ENCODE measurements around the gene TSPAN14. TPM values are rescaled to one million over a fixed set of nuclear protein-coding genes. Genes with fewer than 3 reads are reported as not detected.
A peak's percentile ranks its signal among the peaks of the same experiment; 100 is the strongest.

TSPAN14 gene
- total RNA-seq, 2 experiments from 2014 or later = 100 to 104 TPM

DNA sequence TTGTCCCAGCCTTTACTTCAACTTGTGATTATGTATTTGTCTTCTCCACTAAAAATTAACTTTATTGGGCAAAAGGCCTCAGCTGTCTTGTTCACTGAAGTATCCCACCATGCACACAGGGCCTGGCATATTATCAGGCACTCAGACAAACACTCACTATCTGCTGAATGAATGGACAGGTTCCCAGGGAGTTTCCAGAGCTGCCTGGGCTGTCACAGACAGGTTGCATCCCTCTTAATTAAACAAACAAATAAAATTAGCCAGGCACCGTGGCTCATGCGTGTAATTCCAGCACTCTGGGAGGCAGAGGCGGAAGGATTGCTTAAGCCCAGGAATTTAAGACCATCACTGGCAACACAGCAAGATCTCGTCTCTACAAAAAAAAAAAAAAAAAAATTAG lies 1.5 kb upstream of the TSPAN14 start:
- Mint-ChIP-seq H3K4me1 (peaks cover 27% of the 10 kb centered on the region), H3K4me3 (no peak overlapping the region), H3K36me3 (peaks cover 15% of the 10 kb centered on the region), H3K27ac (no peak overlapping the region), H3K27me3 (no peaks in the 10 kb centered on the region), H3K9me3 (ENCODE audit: low read depth) (no peaks in the 10 kb centered on the region)
- ATAC-seq (no peak), DNase-seq (no peak)
- CTCF ChIA-PET = interaction anchor here (0.9 to 25.8 kb wide), 6 partner anchors 8 to 75 kb away, joined by 3 to 579 read pairs (median 6); partner anchors contain the start of gene PRXL2A

DNA sequence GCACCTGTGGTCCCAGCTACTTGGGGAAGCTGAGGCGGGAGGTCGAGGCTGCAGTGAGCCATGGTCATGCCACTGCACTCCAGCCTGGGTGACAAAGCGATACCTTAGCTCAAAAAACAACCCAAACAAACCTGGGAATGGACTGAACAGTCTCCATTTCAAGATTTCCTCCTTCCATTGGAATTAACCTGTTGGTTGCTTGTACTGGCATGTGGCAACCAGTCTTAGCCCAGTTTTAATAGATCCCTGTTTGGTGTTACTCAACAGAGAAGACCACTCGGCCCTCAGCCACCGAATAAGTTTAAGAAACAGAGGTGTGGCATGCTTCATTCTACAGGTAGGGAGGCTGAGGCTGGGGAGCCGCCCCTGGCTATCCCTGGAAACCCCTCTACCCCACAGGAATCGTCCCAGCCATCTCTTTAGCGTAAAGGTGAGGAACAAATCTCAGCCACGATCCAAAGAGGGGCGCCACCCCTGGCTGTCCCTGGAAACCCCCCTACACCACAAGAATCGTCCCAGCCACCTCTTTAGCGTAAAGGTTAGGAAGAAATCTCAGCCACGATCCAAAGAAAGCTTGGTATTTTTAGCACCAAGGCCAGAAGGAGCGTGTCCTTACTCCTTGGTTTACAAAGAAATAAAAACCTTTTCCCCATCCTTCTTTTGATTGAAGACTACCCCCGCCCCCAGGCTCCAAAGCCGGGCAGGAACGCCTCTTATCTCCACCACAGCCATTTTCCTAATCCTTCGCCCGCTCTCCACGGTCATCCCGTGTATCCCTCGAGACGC lies 861 bp upstream of the TSPAN14 start:
- ATAC-seq = no peak
- no peak for DNase-seq
- CTCF ChIA-PET = interaction anchor here (0.9 to 25.8 kb wide), 6 partner anchors 9 to 75 kb away, joined by 3 to 579 read pairs (median 6); partner anchors contain the start of gene PRXL2A

DNA sequence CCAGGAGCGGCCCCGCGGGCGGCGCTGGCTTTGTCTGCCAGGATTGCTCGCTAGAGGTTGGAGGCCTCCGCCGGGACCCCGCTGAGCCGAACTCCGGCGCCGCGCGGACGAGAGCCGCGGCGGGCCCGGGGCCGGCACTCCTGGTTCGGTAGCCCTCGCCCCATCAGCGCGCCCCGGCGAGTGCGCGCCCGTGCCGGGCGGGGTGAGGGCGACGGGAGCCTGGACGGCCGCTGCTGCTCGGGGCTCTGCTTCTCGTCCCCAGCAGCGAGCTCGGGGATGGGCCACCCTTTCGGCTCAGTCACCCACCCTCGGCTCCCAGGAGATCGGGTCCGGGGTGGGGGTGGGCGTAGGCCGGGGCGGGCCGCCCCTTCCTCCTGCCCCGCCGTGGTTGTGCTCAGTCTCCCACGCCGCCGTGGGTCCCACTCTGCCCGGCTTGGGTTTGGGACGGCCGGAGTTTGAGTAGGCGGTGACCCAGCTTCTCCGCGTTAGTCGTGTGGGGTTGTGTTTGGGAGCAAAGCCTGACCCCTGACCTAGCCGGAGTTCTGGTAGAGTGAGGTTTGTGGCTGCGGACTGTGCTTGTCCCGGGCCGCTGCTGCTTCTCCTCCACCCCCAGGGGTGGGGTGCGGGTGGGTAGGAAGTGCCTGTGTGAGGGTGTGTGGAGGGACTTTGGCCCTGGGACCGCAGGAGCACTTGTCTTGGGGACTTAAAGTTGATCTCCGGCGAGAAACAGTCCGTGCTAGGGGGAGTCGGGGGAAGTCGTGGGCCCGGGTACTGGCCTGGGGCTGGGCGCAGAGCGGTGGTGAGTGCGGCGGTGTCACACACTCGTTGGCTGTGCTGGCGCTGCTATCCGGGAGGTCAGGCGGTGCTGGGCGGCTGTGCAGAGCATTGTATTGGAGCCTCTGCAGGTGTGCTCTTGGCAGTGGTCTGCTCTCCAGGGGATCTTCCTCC lies 677 bp downstream of the TSPAN14 start:
- DNase-seq (peak; percentile 68), ATAC-seq (peak; percentile 18)
- peaks cover 46% of the 10 kb centered on the region for H3K4me1 Mint-ChIP-seq
- no peaks in the 10 kb centered on the region for H3K9me3 Mint-ChIP-seq (ENCODE audit: low read depth)
- H3K27ac Mint-ChIP-seq = peak overlapping the region; percentile 94
- peaks cover 20% of the 10 kb centered on the region for H3K36me3 Mint-ChIP-seq
- CTCF ChIA-PET = interaction anchor here (2.5 to 22.0 kb wide), 3 partner anchors 13 to 47 kb away, joined by 6 to 378 read pairs (median 77); no protein-coding TSS in a partner anchor
- peak overlapping the region; percentile 92 for H3K4me3 Mint-ChIP-seq
- no peaks in the 10 kb centered on the region for H3K27me3 Mint-ChIP-seq

More for the DNA sequence above, 861 bp upstream of the TSPAN14 start:
- H3K36me3 Mint-ChIP-seq = peaks cover 18% of the 10 kb centered on the region
- H3K4me1 Mint-ChIP-seq = peaks cover 32% of the 10 kb centered on the region
- no peaks in the 10 kb centered on the region for H3K27me3 Mint-ChIP-seq
- H3K27ac Mint-ChIP-seq = peak overlapping the region; percentile 31
- peak overlapping the region; percentile 68 for H3K4me3 Mint-ChIP-seq
- H3K9me3 Mint-ChIP-seq (ENCODE audit: low read depth) = no peaks in the 10 kb centered on the region

DNA sequence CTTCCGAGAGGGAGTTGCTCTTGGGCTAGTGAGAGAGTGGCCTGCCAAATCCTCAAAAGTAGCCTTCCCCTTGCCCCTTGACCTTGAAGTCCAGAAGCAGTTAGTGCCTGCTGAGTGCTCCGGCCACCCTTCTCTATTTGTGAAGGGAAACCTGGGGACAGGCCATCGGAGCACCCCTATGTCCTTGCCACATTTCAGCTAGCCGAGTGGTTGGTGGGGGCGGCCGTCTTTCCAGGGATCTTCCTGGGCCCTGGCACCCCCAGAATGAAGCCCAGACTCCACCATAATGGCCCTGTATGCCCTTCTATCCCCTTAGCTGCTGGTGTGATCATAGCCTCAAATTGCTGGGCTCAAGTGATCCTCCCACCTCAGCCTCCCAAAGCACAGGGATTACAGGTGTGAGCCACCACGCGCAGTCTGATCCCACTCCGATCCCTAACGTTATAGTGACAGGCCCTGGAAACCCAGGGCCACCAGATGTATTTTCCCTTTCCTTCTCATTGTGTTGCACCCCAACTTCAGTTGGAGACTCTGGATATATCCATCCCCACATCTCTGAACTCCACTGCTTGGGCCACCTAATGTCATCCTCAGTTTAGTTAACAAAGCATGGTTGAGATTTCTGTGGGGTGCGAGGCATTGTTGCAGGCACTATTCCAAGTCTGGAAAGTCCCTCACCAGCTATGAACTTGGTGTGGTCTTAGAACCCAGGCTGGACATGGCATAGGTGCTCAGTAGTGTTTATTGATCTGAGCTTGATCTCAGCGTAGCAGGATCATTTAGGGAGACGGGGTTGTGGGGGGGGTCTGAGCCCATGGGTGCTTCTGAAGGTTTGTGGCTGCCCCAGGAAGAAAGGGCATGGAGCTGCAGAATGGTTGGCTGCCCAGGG lies 1.6 kb downstream of the TSPAN14 start:
- H3K27me3 Mint-ChIP-seq = no peaks in the 10 kb centered on the region
- H3K4me3 Mint-ChIP-seq = peak overlapping the region; percentile 92
- DNase-seq (no peak), ATAC-seq (no peak)
- peaks cover 23% of the 10 kb centered on the region for H3K36me3 Mint-ChIP-seq
- peak overlapping the region; percentile 94 for H3K27ac Mint-ChIP-seq
- peaks cover 55% of the 10 kb centered on the region for H3K4me1 Mint-ChIP-seq
- CTCF ChIA-PET = interaction anchor here (1.0 to 22.0 kb wide), 6 partner anchors 8 to 46 kb away, joined by 3 to 378 read pairs (median 42); no protein-coding TSS in a partner anchor
- H3K9me3 Mint-ChIP-seq (ENCODE audit: low read depth) = no peaks in the 10 kb centered on the region

DNA sequence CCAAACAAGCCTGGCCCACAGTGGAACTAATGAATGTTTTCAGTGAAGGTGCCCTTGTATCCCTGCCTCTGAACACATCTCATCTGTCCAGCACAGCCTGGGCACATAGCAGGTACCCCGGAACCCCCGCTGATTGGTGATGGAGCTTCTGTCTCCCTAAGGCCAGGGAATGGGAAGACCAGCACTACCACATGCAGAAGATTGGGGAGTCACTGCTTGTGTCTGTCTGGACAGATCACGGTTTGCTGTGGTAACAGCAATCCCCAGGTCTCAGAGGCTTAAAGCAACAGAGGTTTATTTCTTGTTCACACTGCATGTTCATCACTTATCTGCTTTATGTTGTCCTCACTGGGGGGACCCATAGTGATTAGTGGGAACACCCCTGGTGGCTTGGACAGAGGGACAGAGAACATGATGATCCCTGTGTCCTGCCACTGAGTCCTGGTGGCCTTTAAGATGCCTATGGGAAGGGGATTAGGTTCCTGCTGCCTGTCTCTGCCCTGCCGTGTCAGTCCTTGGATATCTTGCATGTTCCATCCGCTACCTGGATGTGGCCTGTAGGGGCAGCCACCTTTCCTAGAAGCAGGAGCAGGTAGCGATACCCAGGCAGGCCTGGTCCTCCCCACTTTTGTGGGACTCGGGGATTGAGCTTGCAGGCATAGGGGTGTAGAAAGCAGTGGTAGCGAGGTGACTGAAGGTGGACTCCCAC lies 3.6 kb downstream of the TSPAN14 start:
- CTCF ChIA-PET = interaction anchor here (2.3 to 22.0 kb wide), 6 partner anchors 11 to 44 kb away, joined by 6 to 378 read pairs (median 42); no protein-coding TSS in a partner anchor
- Mint-ChIP-seq H3K36me3 (peaks cover 26% of the 10 kb centered on the region), H3K27ac (peak overlapping the region; percentile 94), H3K27me3 (no peaks in the 10 kb centered on the region), H3K9me3 (ENCODE audit: low read depth) (no peaks in the 10 kb centered on the region), H3K4me3 (peak overlapping the region; percentile 92), H3K4me1 (peaks cover 74% of the 10 kb centered on the region)
- ATAC-seq = no peak
- DNase-seq = no peak

DNA sequence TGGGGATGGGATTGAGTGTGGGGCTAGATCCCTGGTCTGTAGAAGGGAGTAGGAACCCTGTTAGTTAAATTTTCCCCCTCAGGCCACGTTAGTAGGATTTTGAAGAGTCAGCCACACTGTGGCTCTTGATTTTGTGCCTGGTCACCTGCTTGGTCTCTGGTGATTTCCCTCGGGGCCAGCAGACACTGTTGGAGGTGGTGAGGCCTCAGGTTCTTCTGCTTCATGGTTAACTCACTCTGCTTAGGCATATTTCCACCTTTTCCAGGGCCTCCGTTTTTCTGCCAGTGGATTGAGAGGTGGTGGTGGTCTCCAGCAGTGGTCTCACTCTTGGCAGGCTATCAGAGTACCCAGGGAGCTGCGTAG lies 4.1 kb downstream of the TSPAN14 start:
- peak overlapping the region; percentile 94 for H3K27ac Mint-ChIP-seq
- H3K4me3 Mint-ChIP-seq = peak overlapping the region; percentile 92
- DNase-seq = no peak
- CTCF ChIA-PET = interaction anchor here (2.3 to 22.0 kb wide), 5 partner anchors 10 to 44 kb away, joined by 9 to 378 read pairs (median 71); no protein-coding TSS in a partner anchor
- peaks cover 79% of the 10 kb centered on the region for H3K4me1 Mint-ChIP-seq
- H3K27me3 Mint-ChIP-seq = no peaks in the 10 kb centered on the region
- H3K36me3 Mint-ChIP-seq = peaks cover 27% of the 10 kb centered on the region
- H3K9me3 Mint-ChIP-seq (ENCODE audit: low read depth) = no peaks in the 10 kb centered on the region
- ATAC-seq = no peak

DNA sequence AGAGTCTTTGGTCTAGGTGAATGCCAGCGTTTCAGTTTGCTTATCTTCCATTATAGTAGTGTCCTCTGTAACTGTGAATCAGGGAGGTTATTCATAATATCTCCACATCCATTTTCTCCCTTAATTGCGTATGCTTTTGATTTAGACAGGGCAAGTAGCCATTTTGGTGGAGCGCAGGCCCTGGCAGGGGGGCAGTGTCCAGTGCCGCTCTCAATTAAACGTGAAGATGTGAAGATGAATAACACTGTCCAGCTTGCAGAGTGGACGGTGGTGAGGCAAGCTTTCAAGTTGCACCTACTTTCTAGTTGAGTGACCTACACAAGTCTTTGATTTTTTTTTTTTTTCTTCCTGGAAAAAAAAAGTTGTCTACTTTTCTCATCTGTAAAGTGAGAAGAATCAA lies 4.5 kb downstream of the TSPAN14 start:
- H3K9me3 Mint-ChIP-seq (ENCODE audit: low read depth) = no peaks in the 10 kb centered on the region

DNA sequence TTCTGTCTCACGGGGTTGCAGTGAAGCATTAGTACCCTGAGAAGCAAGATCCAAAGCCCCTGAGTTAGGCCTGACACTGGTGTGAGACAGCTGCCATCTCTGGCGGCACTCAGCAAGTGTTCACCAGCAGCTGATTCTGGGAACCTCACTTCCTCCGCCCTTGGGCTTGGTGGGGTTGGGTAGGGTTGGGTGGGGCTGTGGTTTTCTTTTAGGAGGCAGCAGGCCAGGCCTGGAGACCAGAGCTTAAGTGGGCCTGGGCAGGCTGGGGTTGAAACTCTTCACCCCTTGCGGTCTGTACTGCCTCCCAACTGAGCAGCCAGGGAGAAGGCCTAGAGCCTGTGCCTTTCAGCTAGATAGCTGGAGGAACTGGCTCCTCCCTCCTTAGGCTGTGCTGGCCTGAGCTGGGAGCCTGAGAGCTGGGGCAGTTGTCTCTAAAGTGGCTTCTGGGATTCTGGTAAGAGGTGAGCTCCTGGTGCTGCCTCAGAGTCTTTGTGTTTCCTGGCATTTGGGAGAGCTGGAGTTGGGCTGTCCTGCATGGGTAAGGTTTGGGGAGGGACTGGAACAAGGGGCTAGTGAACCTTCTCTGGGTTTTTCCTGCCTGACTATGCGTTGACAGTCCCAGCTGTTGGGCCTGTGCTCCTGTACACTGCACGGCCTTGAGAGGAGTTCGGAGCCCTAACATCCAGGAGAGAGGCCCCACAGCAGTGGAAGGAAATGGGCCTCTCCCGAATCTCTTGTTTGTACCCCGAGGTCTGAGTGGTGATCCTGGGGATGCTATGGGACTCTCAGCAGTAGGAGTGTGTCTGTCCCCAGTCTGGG lies 5.1 kb downstream of the TSPAN14 start:
- H3K4me1 Mint-ChIP-seq = peaks cover 84% of the 10 kb centered on the region
- ATAC-seq = peak; percentile 57
- peak overlapping the region; percentile 94 for H3K27ac Mint-ChIP-seq
- peak overlapping the region; percentile 92 for H3K4me3 Mint-ChIP-seq
- H3K27me3 Mint-ChIP-seq = no peaks in the 10 kb centered on the region
- H3K36me3 Mint-ChIP-seq = peaks cover 31% of the 10 kb centered on the region
- H3K9me3 Mint-ChIP-seq (ENCODE audit: low read depth) = no peaks in the 10 kb centered on the region
- peak; percentile 93 for DNase-seq
- CTCF ChIA-PET = interaction anchor here (0.7 to 22.0 kb wide), 10 partner anchors 9 to 76 kb away, joined by 3 to 378 read pairs (median 8); no protein-coding TSS in a partner anchor

More for the DNA sequence above, 4.5 kb downstream of the TSPAN14 start:
- CTCF ChIA-PET = interaction anchor here (0.7 to 22.0 kb wide), 7 partner anchors 10 to 54 kb away, joined by 3 to 378 read pairs (median 65); no protein-coding TSS in a partner anchor
- DNase-seq (no peak), ATAC-seq (no peak)
- Mint-ChIP-seq H3K4me1 (peaks cover 79% of the 10 kb centered on the region), H3K27ac (peak overlapping the region; percentile 94), H3K4me3 (peak overlapping the region; percentile 92), H3K27me3 (no peaks in the 10 kb centered on the region), H3K36me3 (peaks cover 29% of the 10 kb centered on the region)

DNA sequence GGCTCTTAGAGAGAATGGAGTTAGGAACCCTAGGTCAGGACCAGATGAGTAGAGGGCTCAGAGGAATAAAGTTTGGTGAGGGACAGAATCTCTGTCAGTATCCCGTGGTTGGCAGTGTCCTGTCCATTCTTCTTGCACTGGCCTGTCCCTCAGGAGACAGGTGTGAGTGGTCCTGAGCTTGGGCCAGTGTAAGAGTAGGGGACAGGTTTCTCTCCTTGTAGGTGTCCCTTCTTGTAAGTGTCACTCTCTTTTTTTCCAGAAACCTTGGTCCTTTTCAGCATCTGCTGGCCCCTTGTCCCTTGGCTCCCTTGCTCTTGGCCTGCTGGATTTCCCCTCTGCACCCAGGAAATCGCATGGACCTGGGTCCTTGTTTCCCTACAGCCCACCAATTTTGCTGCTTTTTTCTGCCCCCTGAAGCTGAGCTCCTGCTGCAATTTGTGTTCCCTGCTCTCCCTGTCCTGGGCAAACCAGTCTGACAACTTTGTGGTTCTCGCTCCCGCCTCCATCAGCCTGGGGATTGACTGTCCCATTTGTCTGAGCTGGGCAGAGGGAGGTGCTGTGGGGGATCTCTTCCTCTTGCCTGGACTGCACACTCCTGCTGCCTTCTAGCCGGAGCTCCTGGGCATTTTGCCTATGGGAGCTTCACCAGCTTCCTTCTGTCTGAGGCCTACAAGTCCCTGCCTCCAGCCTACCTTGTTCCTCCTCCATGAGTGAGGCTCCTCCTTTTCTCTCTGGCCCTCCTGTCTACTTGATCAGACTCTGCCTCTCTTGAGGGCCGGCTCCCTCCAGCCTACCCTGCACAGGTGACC lies 6.5 kb downstream of the TSPAN14 start:
- H3K27me3 Mint-ChIP-seq = no peaks in the 10 kb centered on the region
- peak overlapping the region; percentile 92 for H3K4me3 Mint-ChIP-seq
- CTCF ChIA-PET = interaction anchor here (0.8 to 22.0 kb wide), 7 partner anchors 8 to 78 kb away, joined by 3 to 378 read pairs (median 65); no protein-coding TSS in a partner anchor
- H3K36me3 Mint-ChIP-seq = peaks cover 27% of the 10 kb centered on the region
- no peak for ATAC-seq
- H3K9me3 Mint-ChIP-seq (ENCODE audit: low read depth) = no peaks in the 10 kb centered on the region
- peaks cover 97% of the 10 kb centered on the region for H3K4me1 Mint-ChIP-seq
- peak overlapping the region; percentile 94 for H3K27ac Mint-ChIP-seq
- no peak for DNase-seq
